Frontal cortex (tissue), 4 donors: Measurements from ENCODE around the gene PLEKHF1. TPM values are rescaled to one million over a fixed set of nuclear protein-coding genes. Genes with fewer than 3 reads are reported as not detected.
"Not testable (repeated sequence)": the region's sequence is repeated elsewhere in the genome, so short reads cannot be mapped to it uniquely, and the experiment has no call there.

Experiments
- DNase-seq, 2 donors: peaks; one replicate each; pipeline ENCODE4 v3.0.0; 2012; ENCODE audit warnings: low spot score in 2 of 2
- FAIRE-seq: peaks from 2 replicates; lab custom pipeline; 2012; peaks lifted over from hg19 to GRCh38; lab: Jason Lieb, UNC
- total RNA-seq: library from RNA; depleted of rRNA; stranded (reverse); fragments of >200 nt; gene quantifications from one replicate; pipeline ENCODE4 v1.2.3, GENCODE V29; 2014
- donor health status: control.
- donor health status: control.
- donor health status: control.

The PLEKHF1 gene
- total RNA-seq, 1 donor from 2014 or later, result 2.0 TPM

DNA sequence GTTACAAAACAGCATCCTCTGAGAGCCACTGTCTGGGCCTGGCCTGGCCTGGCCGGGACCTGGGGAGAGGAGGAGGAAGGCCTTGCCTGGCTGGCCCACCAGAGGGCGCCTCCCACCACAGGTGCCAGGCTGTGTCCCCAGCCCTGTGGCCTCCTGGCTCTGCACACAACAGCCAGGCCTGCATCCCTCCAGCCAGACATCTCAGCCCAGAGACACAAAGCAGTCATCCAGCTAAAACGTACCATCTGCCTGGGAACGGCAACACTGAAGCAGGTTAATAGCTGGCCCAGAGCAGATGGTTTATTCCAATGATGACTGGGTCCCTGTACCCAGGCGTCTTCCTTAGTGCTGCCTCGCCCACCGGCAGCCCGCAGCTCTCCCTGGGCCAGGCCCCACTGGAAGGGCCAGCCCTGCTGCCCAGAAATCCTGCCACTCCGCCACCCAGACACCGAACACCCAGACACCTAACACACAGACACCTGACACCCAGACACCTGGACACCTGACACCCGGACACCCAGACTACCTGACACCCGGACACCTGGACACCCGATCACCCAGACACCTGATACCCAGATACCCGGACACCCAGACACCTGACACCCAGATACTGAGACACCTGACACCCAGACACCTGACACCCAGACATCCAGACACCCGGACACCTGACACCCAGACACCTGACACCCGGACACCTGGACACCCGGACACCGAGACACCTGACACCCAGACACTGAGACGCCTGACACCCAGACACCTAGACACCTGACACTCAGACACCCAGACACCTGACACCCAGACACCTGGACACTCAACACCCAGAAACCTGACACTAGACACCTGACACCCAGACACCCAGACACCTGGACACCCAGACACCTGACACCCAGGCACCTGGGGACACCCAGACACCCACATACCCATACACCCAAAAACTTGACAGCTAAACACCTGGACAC, 29.7 kb downstream of the PLEKHF1 start:
- FAIRE-seq (no peak), DNase-seq (peak; percentile 62 to 81)

DNA sequence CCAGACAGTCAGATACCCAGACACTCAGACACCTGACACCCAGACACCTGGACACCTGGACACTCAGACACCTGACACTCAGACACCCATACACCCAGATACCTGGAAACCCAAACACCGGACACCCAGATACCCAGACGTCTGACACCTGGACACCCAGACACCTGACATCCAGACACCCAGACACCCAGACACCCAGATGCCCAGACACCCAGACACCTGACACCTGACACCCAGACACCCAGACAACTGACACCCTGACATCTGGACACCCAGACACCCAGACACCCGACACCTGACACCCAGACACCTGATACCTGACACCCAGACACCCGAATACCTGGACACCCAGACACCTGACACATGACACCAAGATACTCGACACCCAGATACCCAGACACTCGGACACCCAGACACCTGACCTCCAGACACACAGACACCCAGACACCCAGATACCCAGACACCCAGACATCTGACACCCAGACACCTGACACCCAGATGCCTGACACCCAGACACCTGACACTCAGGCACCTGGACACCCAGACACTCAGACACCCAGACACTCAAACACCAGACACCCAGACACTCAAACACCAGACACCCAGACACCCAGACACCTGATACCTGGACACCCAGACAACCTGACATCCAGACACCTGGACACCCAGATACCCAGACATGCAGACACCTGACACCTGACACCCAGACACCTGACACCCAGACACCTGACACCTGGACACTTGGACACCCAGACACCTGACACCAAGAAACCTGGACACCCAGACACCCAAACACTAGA, 30.7 kb downstream of the PLEKHF1 start:
- DNase-seq (no peak), FAIRE-seq (no peak)

DNA sequence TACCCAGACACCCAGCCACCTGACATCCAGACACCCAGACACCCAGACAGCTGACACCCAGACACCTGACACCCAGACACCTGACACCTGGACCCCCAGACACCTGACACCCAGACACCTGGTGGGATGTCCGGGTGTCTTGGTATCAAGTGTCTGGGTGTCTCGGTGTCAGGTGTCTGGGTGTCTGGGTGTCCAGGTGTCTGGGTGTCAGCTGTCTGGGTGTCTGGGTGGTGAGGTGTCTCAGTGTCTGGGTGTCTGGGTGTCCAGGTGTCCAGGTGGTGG, 31.2 kb downstream of the PLEKHF1 start:
- FAIRE-seq, result no peak
- DNase-seq, result no peak

DNA sequence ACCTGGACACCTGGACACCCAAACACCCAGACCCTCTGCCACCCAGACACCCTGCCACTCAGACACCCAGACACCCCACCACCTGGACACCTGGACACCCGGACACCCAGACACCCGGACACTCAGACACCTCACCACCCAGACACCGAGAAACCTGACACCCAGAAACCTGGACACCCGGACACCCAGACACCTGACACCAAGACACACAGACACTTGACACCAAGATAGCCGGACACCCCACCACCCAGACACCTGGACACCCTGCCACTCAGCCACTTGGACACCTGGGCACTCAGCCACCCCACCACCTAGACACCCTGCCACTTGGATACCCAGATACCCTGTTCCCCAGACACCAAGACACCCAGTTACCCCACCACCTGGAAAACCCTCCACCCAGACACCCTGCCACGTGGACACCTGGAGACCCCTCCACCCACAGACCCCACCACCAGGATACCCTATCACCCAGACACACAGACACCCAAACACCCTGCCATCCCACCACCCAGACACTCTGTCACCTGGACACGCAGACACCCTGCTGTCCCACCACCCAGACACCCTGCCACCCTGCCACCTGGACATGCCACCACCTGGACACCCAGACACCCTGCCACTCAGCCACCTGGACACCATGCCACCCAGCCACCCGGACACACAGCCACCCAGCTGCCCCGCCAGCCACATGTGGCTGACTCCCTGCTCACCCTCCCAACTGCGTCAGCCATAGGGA, 32.4 kb downstream of the PLEKHF1 start:
- no peak for FAIRE-seq
- DNase-seq, result no peak

DNA sequence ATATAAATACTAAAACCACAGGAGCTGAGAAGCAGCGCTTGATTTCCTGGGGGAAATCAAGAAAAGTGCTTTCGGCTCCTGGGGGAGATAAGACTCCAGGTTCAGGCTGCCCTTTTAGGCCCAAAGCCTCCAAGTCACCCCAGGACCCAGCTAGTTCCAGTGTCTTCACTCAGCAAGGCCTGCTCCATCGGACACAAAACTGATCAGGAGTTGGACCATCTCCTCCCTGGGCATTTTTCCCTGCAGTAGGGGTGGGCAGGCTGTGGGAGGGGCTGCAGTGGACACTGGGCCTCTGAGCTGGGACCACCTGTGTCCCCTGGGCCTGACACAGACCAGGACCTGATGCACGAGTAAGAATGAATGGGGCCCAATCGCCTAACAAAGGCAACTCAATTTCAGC, 34.6 kb downstream of the PLEKHF1 start:
- FAIRE-seq, result no peak
- no peak for DNase-seq

DNA sequence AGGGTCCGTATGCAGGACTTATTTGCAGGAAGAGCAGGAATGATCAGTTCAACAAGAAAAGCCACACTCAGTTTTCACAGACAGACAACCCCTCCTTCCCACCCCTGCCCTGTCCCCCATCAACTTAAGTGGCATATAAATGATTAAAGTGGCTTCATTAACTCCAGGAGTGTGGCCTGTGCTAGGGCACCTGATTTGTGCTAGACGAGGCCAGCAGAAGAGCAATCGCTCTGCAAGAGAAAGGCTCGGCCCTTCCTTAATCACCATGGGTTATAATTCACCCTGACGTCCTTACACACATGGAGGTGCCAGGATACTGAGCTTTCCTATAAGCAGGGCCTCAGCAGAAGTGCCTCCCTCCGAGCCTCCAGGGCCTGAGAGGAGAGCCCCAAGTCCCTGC, 35.2 kb downstream of the PLEKHF1 start:
- FAIRE-seq (no peak), DNase-seq (no peak)

DNA sequence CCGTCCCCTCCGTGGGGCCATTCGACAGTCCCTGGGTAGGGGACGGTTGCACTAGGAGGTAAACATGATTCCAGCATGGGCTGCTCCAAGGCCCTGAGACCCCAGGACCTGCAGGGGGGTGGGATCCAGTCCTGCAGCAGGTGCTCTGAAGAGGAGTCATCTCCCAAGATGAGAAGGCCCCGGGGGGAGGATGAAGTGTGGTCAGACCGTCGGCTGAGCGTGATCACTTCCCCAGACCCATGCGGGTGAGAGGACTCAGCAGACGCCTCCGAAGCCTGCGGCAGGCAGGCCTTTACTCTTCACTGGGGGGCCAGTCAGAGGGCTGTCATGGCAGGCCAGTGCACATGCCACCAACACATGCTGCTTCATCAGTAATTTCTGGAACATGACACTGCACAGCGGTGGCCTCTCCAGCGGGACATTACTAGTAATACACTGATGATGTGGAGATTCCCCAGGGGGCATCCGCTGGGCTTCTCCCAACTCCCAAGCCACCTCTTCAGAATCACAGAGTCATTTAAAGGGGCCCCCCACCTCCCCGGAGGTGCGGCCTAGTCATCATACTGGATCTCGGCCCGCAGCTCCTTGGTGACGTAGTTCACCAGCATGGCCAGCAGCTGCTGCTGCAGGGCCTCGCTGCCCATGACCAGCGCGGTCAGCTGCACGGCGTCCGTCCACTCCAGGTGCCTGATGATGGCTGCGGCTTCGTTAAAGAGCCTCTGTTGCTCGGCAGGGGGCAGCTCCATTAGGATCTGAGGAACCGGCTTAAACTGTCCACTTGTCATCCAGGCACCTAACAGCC, 37.1 kb downstream of the PLEKHF1 start:
- FAIRE-seq (no peak), DNase-seq (no peak)

DNA sequence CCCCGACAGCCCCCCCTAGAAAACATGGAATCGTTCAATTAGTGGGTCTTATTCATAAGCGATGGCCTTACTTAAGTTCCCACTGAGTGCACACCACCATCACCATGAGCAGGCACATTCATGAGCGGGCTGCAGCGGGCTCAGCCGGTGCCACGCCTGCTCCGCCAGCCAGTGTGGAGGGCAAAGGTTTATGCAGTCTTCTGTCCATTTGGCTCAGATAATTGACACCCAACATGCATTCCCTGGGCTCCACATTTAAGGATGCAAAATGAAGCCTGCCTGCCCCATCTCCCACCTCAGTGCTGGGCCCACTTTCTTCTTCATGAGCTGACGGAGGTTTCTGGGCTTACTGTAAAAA, 37.7 kb downstream of the PLEKHF1 start:
- DNase-seq (no peak), FAIRE-seq (no peak)

DNA sequence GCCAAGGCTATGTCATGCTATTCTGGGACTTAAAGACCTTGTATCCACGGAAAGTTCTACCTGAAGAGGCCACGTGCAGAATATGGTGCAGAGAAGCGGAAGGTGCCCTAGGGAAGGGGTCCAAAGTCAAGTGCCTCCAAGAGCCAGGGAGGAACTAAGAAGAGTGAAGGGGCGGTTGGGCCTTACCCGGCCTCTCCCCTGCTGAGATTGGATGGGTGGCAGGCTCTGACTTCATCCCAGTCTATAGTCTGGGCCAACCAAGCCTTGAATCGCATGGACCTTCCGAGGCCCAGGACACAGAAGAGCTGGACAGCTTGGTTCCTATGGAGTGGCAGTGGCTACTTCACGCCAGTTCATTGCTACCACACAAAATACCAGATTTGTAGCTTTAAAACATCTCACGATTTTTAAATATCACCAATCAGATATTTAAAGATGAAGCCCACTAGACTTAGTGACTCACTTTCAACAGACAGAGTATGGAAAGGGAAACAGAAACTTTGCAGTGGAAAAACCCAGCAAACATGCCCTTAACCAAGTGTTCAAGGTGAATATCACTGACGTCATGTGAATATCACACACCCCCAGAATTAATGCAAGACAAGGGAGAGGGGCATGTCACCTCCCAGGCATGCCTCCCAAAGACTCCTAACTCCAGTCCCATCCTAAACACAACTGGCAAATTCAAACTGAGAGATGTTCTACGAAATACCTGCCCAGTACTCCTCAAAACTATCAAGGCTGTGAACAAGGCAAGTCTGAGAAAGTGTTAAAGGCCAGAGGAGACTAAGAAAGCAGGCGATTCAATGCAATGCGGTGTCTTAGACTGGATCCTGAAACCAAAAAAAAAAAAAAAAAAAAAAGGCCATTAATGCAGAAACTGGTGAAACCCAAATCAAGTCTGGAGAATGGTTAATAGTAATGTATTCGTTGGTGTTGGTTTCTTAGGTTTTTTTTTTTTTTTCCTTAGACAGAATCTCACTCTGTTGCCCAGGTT, 39.6 kb downstream of the PLEKHF1 start:
- DNase-seq (no peak), FAIRE-seq (no peak)

DNA sequence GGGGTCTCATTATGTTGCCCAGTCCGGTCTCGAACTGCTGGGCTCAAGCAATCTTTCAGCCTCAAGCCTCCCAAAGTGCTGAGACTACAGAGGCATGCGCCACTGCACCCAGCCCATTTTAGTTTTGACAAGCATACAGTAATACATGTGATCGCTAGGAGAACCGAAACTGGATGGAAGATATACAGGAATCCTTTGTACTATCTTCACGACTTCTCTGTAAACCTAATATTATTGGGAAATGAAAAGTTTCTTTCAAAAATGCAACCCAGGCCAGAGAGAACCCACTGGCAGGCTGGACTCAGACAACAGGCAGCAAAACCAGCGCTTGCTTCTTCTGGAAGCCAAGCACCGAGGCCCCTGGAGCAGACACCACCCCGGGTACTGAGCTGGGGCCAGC, 40.4 kb downstream of the PLEKHF1 start:
- DNase-seq (no peak), FAIRE-seq (no peak)

DNA sequence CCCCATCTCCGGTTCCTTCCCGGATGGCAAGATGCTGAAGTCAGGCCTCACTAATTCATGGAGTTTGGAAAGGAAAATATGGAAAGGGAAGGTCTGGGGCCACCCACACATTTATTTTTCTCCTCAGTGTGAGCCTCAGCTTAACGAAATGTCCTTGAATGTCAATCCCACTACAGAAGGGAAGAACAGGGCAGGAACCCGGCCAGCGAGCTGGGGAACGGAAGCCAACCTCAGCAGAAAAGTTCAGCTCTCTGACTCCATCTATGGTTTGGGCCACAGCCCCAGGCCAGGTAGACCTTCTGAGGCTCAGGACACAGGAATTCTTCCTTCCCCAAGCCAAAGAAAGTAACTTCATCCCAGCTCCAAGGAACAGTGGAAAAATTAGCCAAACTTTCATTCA, 41.4 kb downstream of the PLEKHF1 start:
- DNase-seq (no peak), FAIRE-seq (no peak)

DNA sequence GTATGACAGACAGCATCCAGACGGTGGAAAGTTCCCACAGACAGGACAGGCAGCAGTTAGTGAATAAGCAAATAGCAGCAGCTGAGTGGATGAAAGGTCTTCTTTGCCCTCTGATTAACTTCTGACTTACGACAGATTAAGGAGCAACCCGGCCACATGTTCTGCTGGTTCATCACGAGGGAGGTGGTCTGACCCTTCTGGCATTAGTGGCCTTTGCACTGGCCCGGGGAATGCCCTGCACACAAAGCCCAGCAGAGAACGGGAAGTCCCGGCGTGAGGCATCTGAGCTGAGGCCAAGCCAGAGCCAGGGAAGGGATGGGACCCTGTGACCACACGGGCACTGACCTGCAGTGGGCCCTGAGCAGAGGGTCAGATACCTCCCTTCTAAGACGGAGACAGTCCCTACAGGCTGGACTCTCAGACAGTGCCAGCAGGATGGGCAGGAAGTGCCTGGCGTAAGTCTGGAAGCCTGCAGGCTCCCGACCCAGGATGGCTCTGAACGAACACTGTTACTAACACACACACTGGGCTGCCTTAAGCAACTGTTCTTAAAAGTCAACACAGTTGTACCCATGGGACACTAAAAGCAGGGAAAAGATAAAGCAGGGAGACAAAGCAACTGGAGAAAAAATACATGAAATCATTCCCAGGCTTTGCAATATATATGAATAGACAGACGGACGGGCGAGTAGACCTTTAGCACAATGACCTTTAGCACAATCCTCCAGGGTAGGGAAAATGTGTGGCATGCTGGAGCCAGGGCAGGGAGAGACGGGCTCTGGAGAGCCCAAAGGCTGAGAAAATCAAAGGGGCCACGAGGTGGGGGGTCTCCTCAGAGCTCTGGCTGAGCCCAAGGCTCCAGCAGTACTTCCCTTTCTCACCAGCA, 43.5 kb downstream of the PLEKHF1 start:
- DNase-seq (no peak), FAIRE-seq (no peak)

DNA sequence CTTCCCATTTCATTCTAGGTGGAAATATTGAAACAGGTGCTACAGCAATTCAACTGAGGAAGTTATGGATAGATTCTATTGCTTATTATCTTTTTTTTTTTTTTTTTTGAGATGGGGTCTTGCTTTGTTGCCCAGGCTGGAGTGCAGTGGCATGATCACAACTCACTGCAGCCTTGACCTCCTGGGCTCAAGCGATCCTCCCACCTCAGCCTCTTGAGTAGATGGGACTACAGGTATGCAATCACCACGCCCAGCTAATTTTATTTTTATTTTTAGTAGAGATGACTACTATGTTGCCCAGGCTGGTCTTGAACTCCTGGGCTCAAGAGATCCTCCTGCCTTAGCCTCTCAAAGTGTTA, 44.2 kb downstream of the PLEKHF1 start:
- FAIRE-seq, DNase-seq: not testable (repeated sequence)

DNA sequence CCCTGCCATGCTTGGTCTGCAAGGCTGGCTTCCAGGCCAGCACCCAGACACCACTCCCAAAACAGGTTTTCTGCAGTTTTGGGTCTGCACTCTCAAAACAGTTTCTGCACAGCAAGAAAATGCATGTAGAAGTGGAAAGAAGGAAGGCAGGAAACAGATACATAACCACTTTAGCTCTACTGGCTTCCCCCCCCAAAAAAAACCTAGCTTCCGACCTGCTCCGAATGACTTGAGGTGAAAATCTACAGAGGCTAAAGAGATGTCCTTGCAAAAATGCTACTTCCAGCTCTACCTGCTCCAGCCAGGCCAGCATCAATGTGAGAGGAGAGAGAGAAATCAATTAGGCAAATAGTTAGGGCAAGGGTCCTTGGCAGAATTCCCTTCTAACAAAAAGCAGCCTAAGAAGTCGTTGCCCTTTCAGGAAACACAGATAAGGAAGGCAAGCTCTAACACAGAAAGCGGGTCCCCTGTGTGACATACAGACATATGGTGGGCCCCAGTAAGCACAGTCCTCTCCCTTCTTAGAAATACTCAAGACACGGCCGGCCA, 46.4 kb downstream of the PLEKHF1 start:
- FAIRE-seq, result no peak
- no peak for DNase-seq

DNA sequence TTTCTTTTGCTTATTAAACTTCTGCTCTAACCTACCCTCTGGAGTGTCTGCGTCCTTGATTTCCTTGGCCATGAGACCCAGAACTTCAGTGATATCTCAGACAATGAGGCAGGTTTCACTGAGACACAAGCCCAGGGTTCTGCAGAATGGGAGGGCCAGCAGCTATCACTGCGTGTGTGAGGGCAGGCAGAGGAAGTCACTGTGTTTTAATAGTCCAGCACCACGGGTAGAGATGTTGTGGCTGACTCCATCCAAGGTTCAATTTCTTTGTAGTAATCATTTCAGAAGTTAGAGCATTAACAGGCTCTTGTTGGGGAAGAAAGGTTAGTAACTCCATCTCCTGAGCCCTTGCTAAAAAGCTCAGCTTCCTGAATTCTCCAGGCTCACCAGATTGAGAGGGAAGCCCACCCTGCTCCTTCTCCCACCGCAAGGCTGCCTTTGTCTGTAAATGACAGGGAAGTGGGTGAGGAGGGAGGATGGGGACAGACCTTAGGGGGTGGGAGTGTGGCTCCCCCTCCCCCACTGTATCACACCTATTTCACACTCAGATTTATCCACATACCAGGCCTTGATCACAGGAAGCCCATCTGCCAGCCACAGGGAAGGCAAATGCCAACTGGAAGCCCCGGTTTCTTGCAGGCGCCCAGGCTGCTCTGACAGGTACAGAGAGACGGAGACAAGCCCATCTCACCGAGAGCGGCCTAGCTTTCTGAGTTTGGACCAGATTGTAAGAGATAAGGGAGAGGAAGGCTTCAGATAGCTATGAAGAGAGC, 47.7 kb downstream of the PLEKHF1 start:
- FAIRE-seq (no peak), DNase-seq (no peak)

DNA sequence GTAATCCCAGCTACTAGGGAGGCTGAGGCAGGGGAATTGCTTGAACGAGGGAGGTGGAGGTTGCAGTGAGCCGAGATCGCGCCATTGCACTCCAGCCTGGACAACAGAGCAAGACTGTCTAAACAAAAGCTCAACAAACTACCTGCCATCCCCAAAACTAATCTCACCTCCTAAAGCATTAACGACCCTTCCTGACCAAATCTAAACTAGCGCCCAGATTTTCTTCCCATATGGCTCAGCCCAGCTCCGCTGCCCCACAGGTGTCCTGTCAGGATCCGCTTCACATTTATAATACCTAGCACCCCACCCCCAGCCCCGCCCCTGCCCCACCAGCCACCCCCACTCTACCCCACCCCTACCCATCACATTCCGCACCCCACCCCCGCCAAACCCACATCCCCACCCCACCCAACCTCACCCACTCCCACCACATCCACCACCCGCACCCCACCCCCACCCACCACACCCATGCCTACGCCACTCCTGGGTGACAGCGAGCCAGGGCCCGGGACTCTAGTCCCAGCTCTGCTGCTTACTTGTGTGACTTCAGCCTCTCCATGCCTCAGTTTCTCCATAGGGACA, 49.2 kb downstream of the PLEKHF1 start:
- FAIRE-seq, result no peak
- DNase-seq, result no peak
